HG02840 (cell line): ENCODE measurements around the gene ANKRD22.

Experiments
- ATAC-seq: cut with Tn5 transposase; IDR thresholded peaks from one replicate; pipeline ENCODE4 v1.9.1; 2021; ENCODE audit warnings: mild to moderate bottlenecking, moderate library complexity, moderate number of reproducible peaks; ENCODE audit not compliant: unreplicated experiment, low FRiP score

The ANKRD22 gene

DNA sequence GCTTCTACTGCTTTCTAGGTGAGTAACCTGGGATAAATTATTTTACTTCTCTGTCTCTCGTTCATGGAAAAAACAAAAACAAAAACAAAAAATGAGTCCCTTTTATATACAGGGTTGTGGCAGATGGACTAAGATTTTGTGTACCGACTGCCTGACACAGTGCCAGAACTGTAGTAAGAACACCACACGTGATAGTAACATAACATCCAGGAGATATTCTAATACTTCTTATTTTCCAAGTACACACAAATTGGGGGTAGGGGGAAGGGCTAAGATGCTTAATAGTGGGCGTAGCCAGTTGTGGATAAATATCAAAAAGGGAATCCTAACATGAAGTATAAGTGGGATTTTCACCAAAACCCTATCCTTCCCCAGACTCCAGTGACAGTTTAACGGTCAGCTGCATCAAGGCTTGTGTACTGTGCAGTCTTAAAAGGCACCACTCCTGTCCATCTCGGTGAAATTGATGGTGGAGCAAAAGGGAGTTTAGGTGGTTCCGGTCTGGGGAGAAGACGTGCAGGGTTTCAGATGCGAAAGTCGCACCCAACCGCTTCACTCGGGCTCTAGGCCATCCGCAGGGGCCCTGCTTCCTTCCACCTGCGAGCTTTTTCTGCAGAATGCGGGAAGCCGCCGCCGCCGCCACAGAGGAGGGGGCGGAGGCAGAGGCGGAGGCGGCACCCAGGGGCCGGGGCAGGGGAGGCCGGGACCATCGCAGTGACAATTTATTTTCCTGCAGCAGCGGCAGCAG, 28.1 kb upstream of the ANKRD22 start, which contains the start of gene STAMBPL1:
STAMBPL1 (plus strand) TSS at position 712 of the 748 bp plus-strand sequence. CDS start 21,464 bp downstream, outside the sequence.
- ATAC-seq: peak; percentile 53

DNA sequence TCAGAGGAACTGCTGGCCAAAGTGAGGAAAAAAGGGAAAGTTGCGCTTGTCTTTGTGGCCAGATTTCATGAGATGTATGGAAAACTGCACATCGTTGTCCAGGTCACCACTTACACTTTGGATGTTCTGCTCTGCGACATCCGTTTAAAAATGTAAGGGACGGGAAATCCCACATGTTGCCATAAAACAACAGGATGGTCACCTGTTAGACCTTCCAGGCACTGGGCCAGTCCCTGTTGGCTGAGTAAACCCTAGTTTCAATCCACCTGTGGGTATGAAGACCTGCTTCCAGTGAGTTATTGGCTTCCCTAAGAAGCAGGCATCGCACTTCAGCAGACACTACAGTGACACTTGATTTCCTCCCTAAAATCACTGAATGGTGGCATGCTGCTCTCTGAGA, 25.7 kb upstream of the ANKRD22 start:
- ATAC-seq: no peak

GRCh38 chr10:88875081-88875480, 23.4 kb upstream of the ANKRD22 start:
- no peak for ATAC-seq

- no peak for ATAC-seq
These were observed 22.6 kb upstream of the ANKRD22 start for GRCh38 chr10:88874281-88874680.

- no peak for ATAC-seq
These were observed 22.1 kb upstream of the ANKRD22 start for GRCh38 chr10:88873757-88874156.

DNA sequence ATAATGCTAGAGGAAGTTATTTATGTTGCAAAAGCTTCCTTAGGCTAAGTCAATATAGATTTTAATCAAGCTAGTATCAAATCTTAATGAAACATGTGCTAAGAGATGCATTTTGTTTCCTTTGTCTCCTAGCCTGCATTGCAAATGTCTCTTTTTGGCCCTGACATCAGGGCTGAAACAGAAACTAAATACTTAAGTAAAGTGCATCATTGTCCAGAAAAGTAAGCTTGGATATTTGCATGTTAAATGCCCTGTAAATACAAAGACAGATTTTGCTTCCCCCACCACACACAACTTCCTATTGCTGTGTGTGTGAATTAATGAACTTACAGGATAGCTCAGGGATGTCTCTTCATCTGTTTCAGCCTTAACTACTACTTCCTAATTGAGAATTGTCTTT, 18.4 kb upstream of the ANKRD22 start:
- no peak for ATAC-seq

GRCh38 chr10:88866454-88866853, 14.8 kb upstream of the ANKRD22 start:
- ATAC-seq: no peak

- no peak for ATAC-seq
These were observed 13.7 kb upstream of the ANKRD22 start for GRCh38 chr10:88865281-88865876.

GRCh38 chr10:88861036-88861435, 9.4 kb upstream of the ANKRD22 start:
- ATAC-seq: no peak

GRCh38 chr10:88858491-88858890, 6.8 kb upstream of the ANKRD22 start:
- ATAC-seq: no peak

DNA sequence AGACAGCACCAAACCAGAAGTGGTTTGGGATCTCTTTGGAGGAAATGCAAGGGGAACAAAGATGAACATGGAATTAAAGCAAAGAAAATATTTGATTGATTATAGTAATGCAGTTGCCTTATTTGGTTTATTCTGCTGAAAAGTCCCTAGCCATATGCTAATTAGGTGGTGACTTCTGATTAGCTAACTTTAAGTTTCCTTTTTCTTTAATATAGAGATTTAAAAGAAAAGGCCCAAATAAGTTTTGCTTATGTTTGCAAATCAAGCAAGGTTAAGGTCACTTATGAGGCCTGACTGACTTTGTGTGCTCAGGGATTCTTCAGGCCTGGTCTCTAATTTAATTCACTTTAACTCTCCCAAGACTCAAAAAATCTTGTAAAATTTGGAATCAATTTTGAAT, 6.2 kb upstream of the ANKRD22 start:
- ATAC-seq: no peak

DNA sequence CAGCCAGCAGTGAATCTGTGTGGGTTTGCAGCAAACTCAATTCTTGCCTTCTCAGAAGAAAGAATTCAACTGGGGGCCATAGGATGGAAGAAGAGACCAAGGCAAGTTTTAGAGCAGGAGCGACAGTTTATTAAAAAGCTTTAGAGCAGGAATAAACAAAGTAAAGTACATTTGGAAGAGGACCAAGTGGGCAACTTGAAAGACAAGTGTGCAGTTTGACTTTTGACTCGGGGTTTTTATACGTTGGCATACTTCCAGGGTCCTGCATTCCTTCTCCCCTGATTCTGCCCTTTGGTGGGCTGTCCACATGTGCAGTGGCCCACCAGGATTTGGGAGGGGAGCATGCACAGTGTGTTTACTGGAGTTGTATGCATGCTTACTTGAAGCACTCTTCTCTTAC, 3.0 kb upstream of the ANKRD22 start:
- ATAC-seq: no peak

DNA sequence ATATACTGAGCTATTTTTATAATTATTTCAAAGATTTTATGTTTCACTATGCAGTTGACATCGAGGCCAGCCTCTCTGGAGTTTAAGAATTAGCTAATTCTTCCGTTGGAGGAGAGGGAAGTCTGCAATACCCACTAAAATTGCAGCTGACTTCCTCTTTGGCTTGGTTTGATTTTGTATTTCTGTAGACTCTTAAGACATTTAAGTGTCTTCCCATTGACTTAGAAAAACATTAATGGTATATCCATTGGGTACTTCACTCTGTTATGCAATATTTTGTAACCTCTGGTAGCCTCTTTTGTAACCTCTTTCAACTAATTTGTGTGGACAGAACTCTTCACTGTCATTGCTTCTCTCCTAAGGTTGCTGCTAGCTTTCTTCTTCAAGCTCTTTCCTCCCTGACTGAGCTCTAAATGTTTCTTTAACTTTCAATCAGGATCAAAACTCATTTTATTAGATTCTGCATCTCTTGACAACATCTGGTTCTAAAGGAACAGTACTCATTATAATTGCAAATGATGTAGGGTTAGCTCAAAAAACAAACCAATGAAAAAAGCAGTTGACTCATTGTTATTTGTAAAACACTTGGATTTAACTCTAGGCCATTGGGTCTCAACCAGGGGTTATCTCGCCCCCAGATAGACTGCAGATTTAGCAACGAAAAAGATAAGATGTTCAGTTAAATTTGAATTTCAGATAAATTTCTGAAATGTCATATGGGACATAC, 1.7 kb upstream of the ANKRD22 start:
- ATAC-seq: no peak

DNA sequence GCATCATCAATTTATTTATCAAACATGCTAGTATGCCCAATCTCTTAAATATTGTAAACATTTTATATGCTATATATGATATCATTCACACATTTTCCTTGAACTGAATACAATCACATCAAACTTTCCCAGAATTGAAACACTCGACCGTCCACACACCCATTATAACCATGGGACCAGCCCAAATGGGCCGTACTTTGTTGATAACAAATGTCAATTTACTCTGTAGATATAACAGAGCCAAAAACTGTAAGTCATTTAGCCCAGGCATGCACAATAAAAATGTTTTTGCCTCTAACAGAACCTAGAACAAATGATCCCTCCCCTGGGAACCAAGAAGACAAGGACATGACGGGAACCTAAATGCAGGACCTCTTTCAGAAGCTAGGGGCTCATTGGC, 683 bp upstream of the ANKRD22 start:
- ATAC-seq: no peak

DNA sequence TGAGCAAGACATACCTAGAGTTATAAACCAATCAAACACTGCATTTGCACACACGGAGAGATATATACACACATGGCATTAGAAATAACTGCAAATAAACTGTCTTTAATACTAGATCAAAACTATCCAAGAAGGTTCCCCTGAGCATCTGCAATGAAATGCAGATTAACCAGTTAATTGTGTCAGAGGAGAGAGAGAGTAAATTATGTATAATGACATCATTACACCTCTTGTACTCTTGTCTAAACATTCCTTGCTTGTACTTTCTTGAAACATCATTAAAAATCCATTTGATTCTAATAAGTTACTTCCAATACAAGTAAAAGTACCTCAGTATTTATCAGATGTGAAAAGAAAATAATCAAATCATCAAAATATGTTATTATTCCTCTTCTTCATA, 932 bp downstream of the ANKRD22 start:
- no peak for ATAC-seq

DNA sequence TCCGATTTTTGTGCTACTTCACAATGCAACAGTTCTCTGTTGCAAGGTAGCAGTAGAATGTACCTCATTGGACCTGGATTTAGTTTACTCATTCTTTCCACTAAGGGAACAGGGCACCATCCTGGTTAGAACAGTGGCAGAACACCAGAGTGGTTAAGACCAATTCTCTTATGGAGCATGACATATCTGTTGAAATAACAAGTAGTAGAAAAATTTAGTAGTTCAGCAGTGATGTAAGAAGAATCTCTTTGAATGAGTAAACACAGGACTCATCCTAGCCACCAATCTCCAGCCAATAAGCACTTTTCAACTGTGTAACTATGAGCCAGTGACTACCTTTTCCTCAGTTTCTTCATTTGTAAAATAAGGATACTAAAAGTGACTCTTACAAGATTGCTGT, 2.4 kb downstream of the ANKRD22 start:
- ATAC-seq: no peak

GRCh38 chr10:88848499-88848898, 3.1 kb downstream of the ANKRD22 start:
- no peak for ATAC-seq

GRCh38 chr10:88843171-88843570, 8.5 kb downstream of the ANKRD22 start:
- no peak for ATAC-seq

GRCh38 chr10:88841316-88842111, 10.1 kb downstream of the ANKRD22 start:
- ATAC-seq: no peak

- ATAC-seq: no peak
These were observed 10.8 kb downstream of the ANKRD22 start for GRCh38 chr10:88840881-88841280.

- ATAC-seq: no peak
These were observed 11.5 kb downstream of the ANKRD22 start for GRCh38 chr10:88840104-88840503.
